Body of pancreas (tissue), 4 donors: Measurements from ENCODE around the gene GSC2. TPM values are rescaled to one million over a fixed set of nuclear protein-coding genes. Genes with fewer than 3 reads are reported as not detected.

Experiments used
- ATAC-seq: fragments of 150-250 bp; one replicate; pipeline ENCODE4 v1.9.1; 2016
- DNase-seq, 4 donors: peaks; one replicate each; pipeline ENCODE4 v3.0.0-alpha.2; 2019
- H3K27ac ChIP-seq, 4 donors: fragments of 200-600 bp; sonication (generic); 1 replicate in 3 of 4; 2 replicates in 1 of 4; pipeline versions ENCODE4 v1.5.1 to v1.6.1; 2016 to 2019; ENCODE audit warnings: mild to moderate bottlenecking in 1 of 4, mixed read lengths in 1 of 4, moderate library complexity in 1 of 4
- H3K27me3 ChIP-seq, 2 donors: fragments of 200-600 bp; sonication (generic); one replicate each; pipeline ENCODE4 v1.6.0; 2016; ENCODE audit warnings: mild to moderate bottlenecking in 1 of 2
- H3K36me3 ChIP-seq, 2 donors: fragments of 200-600 bp; sonication (generic); replicated peaks in 1 of 2; 2 replicates each; pipeline ENCODE4 v1.5.1; 2016; ENCODE audit warnings: low read depth in 2 of 2; ENCODE audit not compliant: insufficient read depth in 1 of 2
- H3K4me1 ChIP-seq: fragments of 200-600 bp; sonication (generic); one replicate; pipeline ENCODE4 v1.6.0; 2016
- H3K4me3 ChIP-seq, 2 donors: fragments of 200-600 bp; sonication (generic); 1 replicate in 1 of 2; 2 replicates in 1 of 2; pipeline ENCODE4 v1.5.1; 2016 to 2019
- H3K9me3 ChIP-seq, 3 donors: fragments of 200-600 bp; sonication (generic); 1 replicate in 2 of 3; 2 replicates in 1 of 3; pipeline ENCODE4 v1.5.1; 2016
- CTCF ChIP-seq, 7 experiments: fragments of 450-650 bp in 4 of 7; fragments of 200-600 bp in 3 of 7; sonication (generic) in 3 of 7; IDR thresholded peaks; one replicate each; pipeline ENCODE4 v1.5.1; 2016 to 2019; ENCODE audit warnings: antibody characterized with exemption in 7 of 7
- POLR2A ChIP-seq, 3 donors: fragments of 450-650 bp; IDR thresholded peaks; one replicate each; pipeline ENCODE4 v1.6.1; 2016; ENCODE audit warnings: antibody characterized with exemption in 3 of 3, mild to moderate bottlenecking in 2 of 3
- WGBS, 2 donors: methylation state at CpG; one replicate each; pipeline ENCODE4 v1.1.5; 2017; 5-methylcytosine and 5-hydroxymethylcytosine counted together
- intact Hi-C: fragments of 100-400 bp; cut with DNase I; formaldehyde crosslinking; loops from one replicate; pipeline ENCODE4 v1.15.1; 2023
- total RNA-seq, 2 donors: library from RNA; depleted of rRNA; stranded (reverse); fragments of >200 nt; gene quantifications; one replicate each; pipeline ENCODE4 v1.1.0, GENCODE V29; 2016

Gene GSC2
- total RNA-seq, 2 donors from 2014 or later: not detected

GRCh38 chr22:19184276-19184997 lies 34.3 kb upstream of the GSC2 start:
- H3K4me1 ChIP-seq: peaks cover 4% of the 10 kb centered on the region
- H3K4me3 ChIP-seq: no peak overlapping the region
- no peaks in the 10 kb centered on the region for H3K27me3 ChIP-seq
- no peaks in the 10 kb centered on the region for H3K36me3 ChIP-seq
- WGBS, 2 donors: 84 to 88% methylated on average over 20 of the region's 20 CpGs
- ATAC-seq (no peak), DNase-seq (no peak)
- H3K9me3 ChIP-seq: no peaks in the 10 kb centered on the region
- intact Hi-C loops: loop anchor here (10.0 kb wide), 1 partner anchor 100 kb away; no protein-coding TSS in a partner anchor
- TF ChIP-seq POLR2A (IDR thresholded peaks at IDR 0.05) (no peak), CTCF (IDR thresholded peaks at IDR 0.05) (no peak)
- no peak overlapping the region for H3K27ac ChIP-seq

GRCh38 chr22:19183216-19183615 lies 33.1 kb upstream of the GSC2 start:
- TF ChIP-seq CTCF (IDR thresholded peaks at IDR 0.05) (no peak), POLR2A (IDR thresholded peaks at IDR 0.05) (no peak)
- H3K27me3 ChIP-seq: no peaks in the 10 kb centered on the region

GRCh38 chr22:19182472-19183157 lies 32.5 kb upstream of the GSC2 start:
- no peaks in the 10 kb centered on the region for H3K9me3 ChIP-seq
- H3K36me3 ChIP-seq: no peaks in the 10 kb centered on the region
- TF ChIP-seq CTCF (IDR thresholded peaks at IDR 0.05) (no peak), POLR2A (IDR thresholded peaks at IDR 0.05) (no peak)
- WGBS, 2 donors: 68 to 82% methylated on average over 4 to 9 of the region's 9 CpGs
- H3K27ac ChIP-seq: no peak overlapping the region
- no peak overlapping the region for H3K4me3 ChIP-seq
- H3K27me3 ChIP-seq: no peaks in the 10 kb centered on the region
- no peak for DNase-seq
- peaks cover 13% of the 10 kb centered on the region for H3K4me1 ChIP-seq
- intact Hi-C loops: loop anchor here (10.0 kb wide), 1 partner anchor 102 kb away; no protein-coding TSS in a partner anchor
- ATAC-seq: no peak

More at GRCh38 chr22:19183216-19183615, 33.1 kb upstream of the GSC2 start:
- ATAC-seq (no peak), DNase-seq (no peak)
- intact Hi-C loops: loop anchor here (10.0 kb wide), 1 partner anchor 102 kb away; no protein-coding TSS in a partner anchor
- peaks cover 10% of the 10 kb centered on the region for H3K4me1 ChIP-seq
- no peaks in the 10 kb centered on the region for H3K9me3 ChIP-seq
- no peak overlapping the region for H3K27ac ChIP-seq
- no peak overlapping the region for H3K4me3 ChIP-seq
- no peaks in the 10 kb centered on the region for H3K36me3 ChIP-seq
- 86% methylated on average over 9 of the region's 9 CpGs; no CpG with 5 or more reads in 1 of the 2 donors for WGBS, 2 donors

GRCh38 chr22:19181786-19182471 lies 31.8 kb upstream of the GSC2 start:
- Histone ChIP-seq H3K4me1 (peaks cover 20% of the 10 kb centered on the region), H3K27ac (no peak overlapping the region), H3K36me3 (no peaks in the 10 kb centered on the region), H3K9me3 (no peaks in the 10 kb centered on the region), H3K4me3 (no peak overlapping the region), H3K27me3 (no peaks in the 10 kb centered on the region)
- TF ChIP-seq POLR2A (IDR thresholded peaks at IDR 0.05) (no peak), CTCF (IDR thresholded peaks at IDR 0.05) (no peak)
- intact Hi-C loops: loop anchor here (10.0 kb wide), 1 partner anchor 103 kb away; no protein-coding TSS in a partner anchor
- WGBS, 2 donors: 66 to 71% methylated on average over 4 to 12 of the region's 12 CpGs
- DNase-seq (no peak), ATAC-seq (no peak)
